Stimulated activated CD4-positive, alpha-beta T cell treated with anti-CD3 and anti-CD28 coated beads, Interleukin-15, amount 100 ng/mL, for 1 hour (primary cell): ENCODE data around the gene GBX2.
"Not testable (repeated sequence)": the region's sequence is repeated elsewhere in the genome, so short reads cannot be mapped to it uniquely, and the experiment has no call there.

Experiments
- DNase-seq, 2 donors: peaks; one replicate each; pipeline ENCODE4 v3.0.0-alpha.2; 2020; ENCODE audit warnings: low read depth in 1 of 2, low spot score in 1 of 2

The GBX2 gene

DNA sequence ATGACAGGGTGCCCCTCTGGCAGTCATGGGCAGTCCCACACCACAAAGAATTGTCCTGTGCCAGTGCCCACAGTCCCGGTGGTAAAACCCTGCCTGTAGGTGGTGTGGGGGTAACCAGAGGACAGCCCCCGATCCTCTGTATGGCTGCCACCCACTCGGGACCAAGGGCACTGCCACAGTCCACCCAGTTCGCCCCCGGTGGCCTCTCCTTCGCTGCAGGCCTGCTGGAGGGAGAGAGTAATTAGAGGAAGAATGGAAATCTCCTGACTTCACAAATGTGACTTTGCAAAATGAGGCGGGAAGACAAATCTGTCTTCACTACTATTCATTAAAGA lies 11.4 kb downstream of the GBX2 start:
- DNase-seq = no peak

DNA sequence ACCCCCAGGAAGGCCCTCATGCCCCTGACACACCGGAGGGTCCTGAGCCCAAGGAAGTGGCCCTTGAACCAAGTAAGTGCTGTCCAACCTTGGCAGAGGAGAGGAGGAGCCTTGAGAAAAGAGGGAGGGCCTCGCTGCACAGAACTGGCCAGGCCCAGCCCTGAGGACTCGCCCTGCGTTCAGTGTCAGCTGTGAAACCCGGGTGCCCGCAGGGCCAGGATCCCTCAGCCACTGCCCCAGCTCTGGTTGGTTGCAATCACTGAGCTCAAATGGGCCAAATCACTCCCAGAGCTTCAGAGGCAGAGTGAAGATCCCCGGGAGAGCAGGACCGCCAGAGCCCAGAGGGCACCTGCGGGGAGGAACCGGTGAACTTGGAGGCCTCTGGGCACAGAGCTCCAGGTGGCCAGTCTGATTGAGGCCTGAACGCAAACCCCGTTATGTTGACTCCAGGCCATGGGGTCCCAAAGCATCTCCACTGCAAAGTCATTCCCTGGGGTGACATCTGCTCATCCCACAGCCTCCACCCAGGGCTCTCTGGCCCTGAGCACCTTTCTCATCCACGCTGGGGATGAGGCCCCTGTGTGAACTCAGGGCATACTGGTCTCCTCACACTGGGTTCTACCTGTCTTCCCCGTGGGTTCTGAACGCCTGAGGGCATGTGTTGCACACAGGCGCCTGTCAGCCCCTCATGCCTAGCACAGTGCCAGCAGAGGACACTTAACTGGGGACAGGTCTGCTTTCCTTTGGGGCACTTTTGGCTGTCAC lies 11.9 kb downstream of the GBX2 start:
- no peak for DNase-seq

DNA sequence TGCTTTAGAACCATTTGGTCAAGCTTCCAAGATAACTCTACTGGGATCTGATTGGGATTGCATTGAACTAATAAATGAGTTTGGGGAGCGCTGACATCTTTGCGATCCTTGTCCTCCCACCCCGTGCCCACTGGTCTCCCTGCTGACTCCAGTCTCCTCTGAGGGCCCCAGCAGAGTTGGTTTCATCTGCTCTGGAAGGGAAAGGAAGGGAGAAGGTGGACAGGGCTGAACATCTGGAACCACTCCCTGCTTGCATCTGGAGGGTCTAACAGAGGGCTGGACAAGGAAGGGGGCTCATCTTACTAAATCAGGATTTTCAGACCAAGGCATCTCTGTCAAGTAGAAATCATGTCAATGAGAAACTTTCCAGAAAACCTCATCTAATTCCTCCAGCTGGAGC lies 12.8 kb downstream of the GBX2 start:
- no peak for DNase-seq

DNA sequence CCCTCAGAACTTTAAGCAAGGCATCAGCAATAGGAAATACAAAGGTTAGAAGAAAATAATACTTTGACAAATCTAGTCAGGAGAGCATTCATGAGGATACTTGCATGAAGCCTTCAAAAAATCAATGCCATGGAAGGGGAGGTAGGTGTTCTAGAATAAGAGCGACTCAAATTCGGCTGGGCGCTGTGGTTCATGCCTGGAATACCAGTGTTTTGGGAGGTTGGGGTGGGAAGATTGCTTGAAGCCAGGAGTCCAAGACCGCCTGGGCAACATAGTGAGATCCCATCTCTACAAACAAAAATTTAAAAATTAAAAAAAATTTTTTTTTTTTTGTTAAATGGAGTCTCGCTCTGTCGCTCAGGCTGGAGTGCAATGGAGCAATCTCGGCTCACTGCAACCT lies 21.8 kb downstream of the GBX2 start:
- no peak for DNase-seq

DNA sequence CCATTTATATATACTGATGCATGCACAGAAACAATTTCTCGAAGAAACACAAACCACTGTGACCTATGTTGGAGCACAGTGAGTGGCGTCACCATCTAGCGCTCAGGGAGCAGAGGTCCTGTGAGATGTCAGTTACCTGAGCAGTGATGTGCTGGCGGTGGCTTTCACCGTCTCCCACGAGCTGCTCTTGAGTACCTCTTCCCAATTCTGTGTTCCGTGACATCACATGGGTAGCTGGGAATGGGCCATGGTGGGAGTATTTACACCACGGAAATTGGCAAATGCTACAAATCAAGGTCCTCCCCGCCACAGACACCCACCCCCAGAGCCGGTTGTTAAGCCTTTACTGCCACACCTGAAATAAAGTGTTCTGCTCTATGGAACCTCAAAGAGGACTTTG lies 24.4 kb downstream of the GBX2 start:
- DNase-seq = no peak

DNA sequence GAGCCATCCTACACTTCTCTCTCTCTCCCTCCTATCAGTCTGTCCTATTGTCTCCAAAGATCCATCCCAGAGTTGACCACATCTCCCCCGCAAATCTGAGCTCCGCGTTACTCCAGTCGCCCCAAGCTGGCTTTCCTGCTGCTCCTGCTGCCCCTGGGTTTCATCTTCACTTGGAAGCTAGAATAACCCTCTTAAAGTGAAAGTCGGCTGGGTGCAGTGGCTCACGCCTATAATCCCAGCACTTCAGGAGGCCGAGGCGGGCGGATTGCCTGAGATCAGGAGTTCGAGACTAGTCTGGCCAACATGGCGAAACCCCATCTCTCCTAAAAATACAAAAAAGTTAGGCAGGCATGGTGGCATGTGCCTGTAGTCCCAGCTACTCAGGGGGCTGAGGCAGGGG lies 26.6 kb downstream of the GBX2 start:
- DNase-seq = not testable (repeated sequence)

DNA sequence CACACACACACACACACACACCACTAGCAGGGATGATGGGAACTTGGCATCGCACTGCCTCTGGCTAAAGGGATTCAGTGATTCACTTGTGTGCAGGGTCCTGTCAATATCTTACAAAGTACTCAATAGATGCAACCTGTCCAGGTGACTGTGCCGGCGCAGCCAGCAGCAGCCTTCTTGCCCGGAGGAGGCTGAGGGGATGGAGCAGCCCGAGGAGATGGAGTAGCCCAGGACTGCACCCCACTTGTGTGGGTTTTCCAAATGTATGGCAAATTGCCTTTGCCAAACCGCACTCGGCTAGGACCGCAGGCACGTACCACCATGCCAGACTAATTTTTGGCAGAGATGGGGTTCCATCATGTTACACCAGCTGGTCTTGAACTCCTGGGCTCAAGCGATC lies 31.1 kb downstream of the GBX2 start:
- no peak for DNase-seq

DNA sequence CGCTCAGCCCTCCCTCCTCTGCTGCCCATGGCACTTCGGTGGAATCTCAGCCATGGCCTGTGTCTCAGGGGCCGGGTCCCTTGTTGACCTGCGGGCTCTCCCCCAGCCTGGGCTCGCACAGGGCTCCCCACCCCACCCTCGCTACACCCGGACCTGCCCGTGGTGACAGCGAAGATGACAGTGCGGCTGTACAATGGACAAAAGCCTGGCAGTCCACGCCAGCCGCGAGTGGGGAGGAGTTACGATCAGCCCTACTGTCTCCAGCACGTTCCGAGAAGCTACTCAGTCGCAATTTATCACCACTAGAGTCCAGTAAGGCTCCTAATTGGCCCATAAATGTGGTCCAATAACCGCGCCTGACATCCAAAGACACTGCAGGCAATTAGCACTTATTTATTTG lies 31.6 kb downstream of the GBX2 start:
- no peak for DNase-seq

DNA sequence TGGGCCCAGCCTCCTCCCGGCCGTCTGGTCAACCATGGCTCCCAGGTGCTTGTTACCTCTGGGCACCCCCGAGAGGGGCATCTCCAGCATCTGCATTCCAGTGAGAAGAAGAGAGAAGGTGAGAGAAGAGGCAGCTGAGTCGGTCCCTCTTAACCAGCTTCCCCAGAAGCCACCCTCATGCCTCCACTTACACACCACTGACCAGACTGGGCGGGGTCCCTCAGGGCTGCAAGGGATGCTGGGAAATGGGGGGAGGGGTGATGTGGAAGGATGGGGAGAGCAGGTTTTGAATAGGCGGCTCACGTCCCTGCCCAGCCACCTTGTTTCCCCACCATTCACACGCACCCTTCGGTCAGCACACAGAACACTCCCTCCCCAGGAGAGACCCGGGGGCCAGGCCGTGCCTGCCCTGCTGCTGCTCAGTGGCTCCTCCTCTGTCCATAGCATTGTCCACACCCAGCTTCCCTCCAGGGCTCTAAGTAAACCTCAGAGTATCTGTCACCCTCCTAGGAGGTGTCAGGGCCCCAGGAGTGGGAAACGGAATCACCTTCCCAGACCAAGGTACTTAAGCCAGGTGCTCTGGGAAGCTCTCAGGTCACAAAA lies 34.7 kb downstream of the GBX2 start:
- DNase-seq = no peak

DNA sequence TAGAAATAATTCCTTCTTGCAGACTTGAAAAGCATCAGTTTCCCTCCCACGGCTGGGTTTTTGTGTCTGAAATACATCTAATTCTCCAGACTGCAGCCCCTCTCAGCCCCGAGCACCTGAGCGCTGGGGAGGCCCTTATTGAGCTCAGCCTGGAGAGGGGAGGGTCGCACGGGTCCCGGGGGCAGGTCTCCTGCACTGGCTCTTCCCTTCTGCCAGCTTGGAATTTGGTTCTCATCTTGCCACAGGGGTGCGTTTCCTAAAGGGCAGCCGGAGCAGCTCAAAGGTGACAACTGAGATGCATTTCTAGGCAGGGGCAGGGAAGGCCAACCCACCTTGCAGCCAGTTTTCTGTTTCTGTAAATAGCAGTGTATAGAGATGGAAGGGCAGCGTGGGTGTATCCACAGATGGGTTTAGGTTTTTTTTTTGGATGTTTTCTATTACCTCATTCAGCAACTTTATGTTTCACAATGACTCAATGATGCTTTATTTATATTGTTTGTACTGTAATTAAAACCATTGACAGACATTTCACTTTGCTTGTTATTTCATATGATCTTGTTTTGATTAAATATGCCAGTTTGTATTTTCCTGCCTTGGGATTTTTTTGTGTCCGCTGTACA lies 37.0 kb downstream of the GBX2 start:
- no peak for DNase-seq

DNA sequence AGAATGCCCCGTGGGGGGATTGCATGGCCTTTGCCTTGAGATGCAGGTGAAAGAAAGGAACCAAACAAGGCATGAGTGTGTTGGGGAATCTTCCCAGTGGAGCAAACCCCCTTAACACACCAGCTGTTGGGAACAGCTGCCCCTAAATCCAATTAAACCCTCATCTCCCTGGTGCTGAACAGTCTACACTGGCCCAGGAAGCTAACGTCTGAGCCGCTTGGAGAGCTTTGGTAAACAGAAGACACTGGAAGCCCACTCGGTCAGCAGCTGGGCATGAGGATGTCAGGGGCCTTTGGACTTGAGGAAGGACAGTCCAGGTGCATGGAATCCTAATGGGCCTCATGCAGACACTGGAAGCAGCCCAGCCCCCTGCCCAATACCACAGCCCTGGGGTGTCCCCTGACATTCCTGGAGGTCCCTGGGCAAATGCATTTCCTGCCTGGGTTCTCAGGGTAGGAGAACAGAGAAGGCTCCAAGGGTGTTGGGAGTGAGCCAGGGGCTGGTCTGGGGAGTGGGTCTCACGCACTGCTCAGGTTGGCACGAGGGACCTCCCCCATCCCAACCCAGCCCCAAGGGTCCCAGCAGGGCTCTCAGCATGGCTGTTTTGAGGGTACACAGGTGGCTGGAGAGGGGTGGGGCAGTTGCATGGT lies 37.7 kb downstream of the GBX2 start:
- DNase-seq = no peak

DNA sequence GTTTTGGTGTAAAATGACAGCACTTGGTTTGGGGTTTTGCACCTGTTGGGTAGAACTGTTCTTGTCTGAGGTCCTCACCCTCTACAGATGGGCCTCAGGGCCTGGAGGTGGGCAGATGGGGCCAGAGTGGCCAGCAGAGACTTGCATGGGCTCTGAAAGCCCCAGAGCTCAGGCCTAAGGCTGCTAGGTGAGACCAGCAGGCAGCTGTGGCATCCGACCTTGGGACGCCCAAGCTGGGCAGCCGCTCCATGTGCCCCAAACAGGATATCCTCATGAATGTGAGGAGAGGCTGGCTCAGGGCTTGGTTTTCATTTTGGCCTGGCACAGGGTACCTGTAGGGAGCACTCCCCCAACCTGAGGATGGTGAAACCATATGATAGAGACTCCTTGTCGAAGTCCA lies 38.3 kb downstream of the GBX2 start:
- no peak for DNase-seq

DNA sequence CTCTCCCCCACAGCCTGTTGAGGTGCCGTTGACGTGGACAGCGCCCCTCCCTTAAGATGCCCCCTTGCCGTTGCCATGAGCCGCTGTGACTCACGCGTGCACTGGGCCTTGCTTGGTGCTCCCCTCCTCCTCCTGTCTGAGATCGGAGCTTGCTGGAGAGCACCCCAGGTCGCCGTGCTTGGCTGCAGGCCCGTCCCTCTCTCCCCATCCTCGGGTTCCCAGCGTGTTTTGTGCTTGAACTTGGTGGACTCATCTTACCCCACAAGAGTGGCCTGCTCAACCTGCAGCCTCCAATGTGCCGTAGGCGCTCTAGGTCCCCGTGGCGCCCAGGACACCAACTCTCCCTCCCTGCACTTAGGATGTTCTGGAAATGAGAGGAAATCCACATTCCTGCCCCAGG lies 39.9 kb downstream of the GBX2 start:
- DNase-seq = no peak

DNA sequence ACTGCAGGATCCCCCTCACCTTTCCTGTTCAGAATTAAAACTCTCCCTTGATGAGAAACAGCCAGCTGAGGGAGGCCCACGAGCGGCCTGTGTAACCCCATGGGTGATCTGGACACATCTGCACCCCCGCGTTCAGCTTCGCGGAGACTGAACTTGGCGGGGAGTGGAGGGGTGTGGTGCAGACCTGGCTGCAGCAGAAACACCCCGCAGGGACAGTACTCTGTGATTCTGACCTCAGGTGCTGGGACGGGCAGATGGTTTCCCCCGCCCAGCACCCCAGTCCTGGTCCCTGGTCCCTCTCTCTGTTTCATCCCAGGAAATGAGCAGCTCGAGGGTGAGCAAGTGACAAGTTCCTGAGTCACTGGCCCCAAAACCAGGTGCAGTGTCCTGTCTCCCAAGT lies 41.2 kb downstream of the GBX2 start:
- DNase-seq = no peak

DNA sequence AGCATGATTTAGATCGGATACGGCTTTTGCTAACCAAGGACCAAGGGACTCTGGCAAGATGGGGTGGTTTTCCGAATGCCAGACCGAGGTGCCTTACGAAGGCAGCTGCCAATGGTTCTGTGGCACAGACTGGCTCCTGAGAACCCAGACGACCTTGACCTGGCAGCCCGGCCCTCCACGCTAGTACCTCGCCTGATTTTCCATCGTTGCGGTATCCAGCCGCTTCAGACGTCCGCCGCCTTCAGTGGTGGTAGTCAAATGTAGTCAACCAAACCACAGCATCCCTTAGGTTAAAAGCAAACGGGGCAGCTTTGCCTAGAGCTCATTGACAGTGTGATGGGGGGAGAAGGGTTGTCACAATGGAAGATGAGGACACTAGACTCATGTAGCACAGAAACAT lies 42.6 kb downstream of the GBX2 start:
- DNase-seq = no peak

DNA sequence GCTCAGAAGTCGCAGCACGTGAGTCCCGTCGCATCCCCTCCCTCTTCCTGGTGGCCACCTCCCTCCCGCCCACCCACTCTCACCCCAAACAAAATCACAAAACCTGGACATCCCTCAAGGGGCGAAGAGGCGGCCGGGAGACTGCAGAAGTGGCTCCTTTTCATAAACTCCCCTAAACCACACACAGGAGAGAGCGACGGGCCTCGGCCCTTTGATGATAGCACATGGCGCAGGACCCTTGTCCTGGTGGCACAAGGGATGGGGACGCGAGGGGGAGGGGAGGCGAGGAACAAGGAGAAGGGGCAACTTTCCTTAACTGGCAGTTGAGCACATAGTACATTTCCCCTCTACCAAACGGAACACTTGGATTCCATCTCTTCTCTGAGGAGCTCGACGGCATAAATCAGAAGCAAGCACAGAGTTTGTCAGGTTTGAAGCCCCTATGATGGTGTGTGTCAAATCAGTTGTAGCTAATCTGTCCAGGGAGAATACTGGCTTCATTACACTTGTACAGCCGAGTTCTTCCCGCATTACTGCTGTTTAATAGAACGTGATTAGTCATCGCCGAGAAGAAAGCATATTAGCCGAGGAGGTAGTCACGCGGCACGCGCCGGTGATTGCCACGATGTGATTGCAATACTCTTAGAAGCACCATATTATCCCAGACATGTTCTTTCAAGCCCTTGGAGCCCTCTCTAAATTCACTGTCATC lies 43.8 kb downstream of the GBX2 start:
- DNase-seq = no peak

DNA sequence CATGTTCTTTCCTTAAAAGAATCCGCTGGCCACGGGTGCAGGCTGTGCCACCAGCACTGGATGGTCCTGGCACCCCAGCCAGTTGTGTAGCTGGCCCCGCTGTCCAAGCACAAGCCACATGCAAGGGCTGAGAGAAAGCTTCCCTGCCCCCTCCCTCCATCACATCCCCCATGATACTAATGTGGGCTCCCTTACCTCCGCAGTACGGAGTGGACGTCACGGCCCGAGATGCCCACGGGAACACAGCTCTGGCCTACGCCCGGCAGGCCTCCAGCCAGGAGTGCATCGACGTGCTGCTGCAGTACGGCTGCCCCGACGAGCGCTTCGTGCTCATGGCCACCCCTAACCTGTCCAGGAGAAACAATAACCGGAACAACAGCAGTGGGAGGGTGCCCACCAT lies 44.5 kb downstream of the GBX2 start:
- no peak for DNase-seq

DNA sequence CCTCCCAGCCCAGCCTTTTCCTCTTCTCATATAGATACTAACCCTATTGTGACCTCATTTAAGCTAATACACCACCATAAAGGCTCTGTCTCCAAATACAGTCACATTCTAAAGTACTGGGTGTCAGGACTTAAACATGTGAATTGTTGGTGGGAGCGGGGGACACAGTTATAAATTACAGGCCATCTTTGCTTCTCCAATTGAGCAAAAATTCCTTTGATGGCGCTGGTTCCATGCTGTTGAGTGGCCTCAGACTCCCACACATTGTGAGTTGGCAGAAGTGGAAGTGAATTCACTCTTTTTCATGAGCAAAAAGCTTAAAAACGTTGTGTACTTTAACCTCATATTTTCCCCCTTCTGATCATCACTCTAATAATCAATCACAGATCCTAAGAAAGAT lies 46.0 kb downstream of the GBX2 start:
- no peak for DNase-seq

DNA sequence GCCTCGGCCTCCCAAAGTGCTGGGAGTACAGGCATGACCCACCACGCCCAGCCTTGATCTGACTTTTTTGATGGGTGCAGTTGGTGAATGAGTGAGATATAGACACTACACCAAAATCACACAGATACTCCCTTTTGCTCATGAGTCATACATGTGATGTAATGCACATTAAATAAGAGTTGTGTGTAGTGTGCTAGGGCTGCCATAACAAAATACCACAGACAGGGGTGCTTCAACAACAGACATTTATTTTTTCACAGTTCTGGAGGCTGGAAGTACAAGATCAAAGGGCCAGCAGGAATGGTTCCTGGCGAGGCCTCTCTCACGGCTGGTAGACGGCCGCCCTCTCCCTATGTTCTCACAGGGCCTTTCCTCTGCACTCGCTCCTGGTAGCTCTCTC lies 46.6 kb downstream of the GBX2 start:
- DNase-seq = no peak

DNA sequence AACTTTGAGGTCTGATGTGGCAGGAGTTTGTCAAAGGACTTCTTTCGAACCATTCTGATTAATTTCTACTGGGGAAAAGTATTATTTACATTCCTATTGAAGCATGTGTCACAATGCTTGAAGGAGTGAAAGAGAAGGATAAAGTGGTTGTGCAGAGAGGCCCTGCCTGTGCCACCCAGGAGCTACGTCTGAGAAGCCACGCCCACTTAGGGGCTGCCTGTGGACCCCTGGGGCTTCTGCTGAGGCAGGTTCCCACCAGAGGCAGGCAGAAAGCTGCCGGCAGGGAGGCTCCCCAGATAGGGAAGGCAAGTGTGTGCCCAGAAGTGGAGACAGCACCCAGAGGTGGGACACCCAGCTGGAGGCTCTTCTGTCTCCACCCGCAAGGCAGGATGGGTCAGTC lies 47.4 kb downstream of the GBX2 start:
- DNase-seq = no peak

DNA sequence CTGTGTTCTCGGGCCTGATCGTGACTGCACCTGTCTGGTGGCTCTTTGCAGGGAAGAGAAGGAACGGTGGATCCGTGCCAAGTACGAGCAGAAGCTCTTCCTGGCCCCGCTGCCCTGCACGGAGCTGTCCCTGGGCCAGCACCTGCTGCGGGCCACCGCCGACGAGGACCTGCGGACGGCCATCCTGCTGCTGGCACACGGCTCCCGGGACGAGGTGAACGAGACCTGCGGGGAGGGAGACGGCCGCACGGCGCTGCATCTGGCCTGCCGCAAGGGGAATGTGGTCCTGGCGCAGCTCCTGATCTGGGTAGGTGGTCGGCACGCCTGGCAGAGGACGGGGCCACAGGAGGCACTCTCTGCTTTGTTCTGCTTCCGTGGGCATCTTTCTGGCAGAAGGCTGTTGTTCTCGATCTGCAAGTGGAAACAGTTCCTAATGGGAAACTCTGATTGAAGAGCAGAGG lies 48.0 kb downstream of the GBX2 start:
- DNase-seq = no peak

DNA sequence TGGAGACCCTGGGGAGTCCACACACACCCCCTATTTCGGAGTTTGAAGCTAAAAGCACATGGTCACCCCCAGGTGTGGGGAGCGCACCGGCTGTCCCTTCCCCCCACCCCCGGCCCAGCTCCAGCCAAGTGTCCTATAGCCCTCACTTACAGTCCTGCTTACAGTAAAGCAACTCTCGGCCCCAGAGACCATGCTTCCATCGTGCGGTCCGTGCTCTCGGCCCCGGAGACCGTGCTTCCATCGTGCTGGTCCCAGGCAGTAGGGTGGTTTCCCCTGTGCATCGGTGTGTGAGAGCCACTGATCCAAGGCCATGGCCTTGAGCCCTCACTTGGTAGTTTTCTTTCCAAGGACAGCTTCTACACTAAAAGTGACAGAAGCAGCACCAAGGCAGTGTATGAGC lies 48.7 kb downstream of the GBX2 start:
- DNase-seq = no peak
